Osteocyte (in vitro differentiated cells): ENCODE measurements around the gene FAM237A. TPM values are rescaled to one million over a fixed set of nuclear protein-coding genes. Genes with fewer than 3 reads are reported as not detected.

Source experiments
- DNase-seq: peaks from one replicate; pipeline ENCODE4 v3.0.0; 2021; ENCODE audit warnings: mixed read lengths; ENCODE audit not compliant: unreplicated experiment; ENCODE audit errors: extremely low spot score
- H3K27ac Mint-ChIP-seq: one replicate; pipeline ENCODE4 v1.8.0; 2021; ENCODE audit warnings: mild to moderate bottlenecking, mixed read lengths; ENCODE audit not compliant: unreplicated experiment
- H3K27me3 Mint-ChIP-seq: one replicate; pipeline ENCODE4 v1.8.0; 2021; ENCODE audit warnings: mixed read lengths; ENCODE audit not compliant: unreplicated experiment
- H3K36me3 Mint-ChIP-seq: one replicate; pipeline ENCODE4 v1.8.0; 2021; ENCODE audit warnings: mixed read lengths; ENCODE audit not compliant: unreplicated experiment
- H3K4me1 Mint-ChIP-seq: one replicate; pipeline ENCODE4 v1.8.0; 2021; ENCODE audit warnings: mixed read lengths; ENCODE audit not compliant: unreplicated experiment
- H3K4me3 Mint-ChIP-seq: one replicate; pipeline ENCODE4 v1.8.0; 2021; ENCODE audit warnings: mild to moderate bottlenecking, moderate library complexity, mixed read lengths; ENCODE audit not compliant: unreplicated experiment
- H3K9me3 Mint-ChIP-seq: one replicate; pipeline ENCODE4 v1.8.0; 2021; ENCODE audit warnings: mixed read lengths; ENCODE audit not compliant: unreplicated experiment
- total RNA-seq: library from RNA; stranded (reverse); gene quantifications from 2 replicates; pipeline ENCODE4 v1.2.1, GENCODE V29; 2021
- TF ChIP-seq, protein P1 (sequence below): fragments of 200-600 bp; sonication (generic); IDR thresholded peaks from 2 replicates; pipeline ENCODE4 v1.5.0; 2021; ENCODE audit warnings: antibody characterized with exemption, mild to moderate bottlenecking, moderate library complexity

The FAM237A gene
- total RNA-seq, 1 donor from 2014 or later: not detected

DNA sequence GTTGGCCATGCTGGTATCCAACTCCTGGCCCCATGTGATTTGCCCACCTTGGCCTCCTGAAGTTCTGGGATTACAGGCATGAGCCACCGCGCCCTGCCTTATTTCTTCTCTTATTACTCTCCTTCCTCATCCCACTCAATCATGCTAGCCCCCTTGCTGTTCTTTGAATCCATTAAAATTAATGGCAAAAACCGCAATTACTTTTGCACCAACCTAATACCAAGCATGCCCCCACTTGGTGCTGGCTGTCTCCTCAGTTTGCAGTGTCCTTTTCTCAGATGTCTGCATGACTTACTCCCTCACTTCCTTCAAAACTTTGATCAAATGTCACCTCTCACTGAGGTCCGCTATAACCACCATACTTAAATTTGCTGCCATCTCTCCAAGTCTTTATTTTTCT, 41.3 kb downstream of the FAM237A start:
- DNase-seq: no peak
- no peaks in the 10 kb centered on the region for H3K9me3 Mint-ChIP-seq
- TF ChIP-seq, protein P1, sequence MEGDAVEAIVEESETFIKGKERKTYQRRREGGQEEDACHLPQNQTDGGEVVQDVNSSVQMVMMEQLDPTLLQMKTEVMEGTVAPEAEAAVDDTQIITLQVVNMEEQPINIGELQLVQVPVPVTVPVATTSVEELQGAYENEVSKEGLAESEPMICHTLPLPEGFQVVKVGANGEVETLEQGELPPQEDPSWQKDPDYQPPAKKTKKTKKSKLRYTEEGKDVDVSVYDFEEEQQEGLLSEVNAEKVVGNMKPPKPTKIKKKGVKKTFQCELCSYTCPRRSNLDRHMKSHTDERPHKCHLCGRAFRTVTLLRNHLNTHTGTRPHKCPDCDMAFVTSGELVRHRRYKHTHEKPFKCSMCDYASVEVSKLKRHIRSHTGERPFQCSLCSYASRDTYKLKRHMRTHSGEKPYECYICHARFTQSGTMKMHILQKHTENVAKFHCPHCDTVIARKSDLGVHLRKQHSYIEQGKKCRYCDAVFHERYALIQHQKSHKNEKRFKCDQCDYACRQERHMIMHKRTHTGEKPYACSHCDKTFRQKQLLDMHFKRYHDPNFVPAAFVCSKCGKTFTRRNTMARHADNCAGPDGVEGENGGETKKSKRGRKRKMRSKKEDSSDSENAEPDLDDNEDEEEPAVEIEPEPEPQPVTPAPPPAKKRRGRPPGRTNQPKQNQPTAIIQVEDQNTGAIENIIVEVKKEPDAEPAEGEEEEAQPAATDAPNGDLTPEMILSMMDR: no peak
- H3K4me3 Mint-ChIP-seq: no peak overlapping the region
- H3K4me1 Mint-ChIP-seq: no peaks in the 10 kb centered on the region
- H3K27ac Mint-ChIP-seq: no peak overlapping the region
- H3K27me3 Mint-ChIP-seq: peaks cover 49% of the 10 kb centered on the region
- no peaks in the 10 kb centered on the region for H3K36me3 Mint-ChIP-seq

DNA sequence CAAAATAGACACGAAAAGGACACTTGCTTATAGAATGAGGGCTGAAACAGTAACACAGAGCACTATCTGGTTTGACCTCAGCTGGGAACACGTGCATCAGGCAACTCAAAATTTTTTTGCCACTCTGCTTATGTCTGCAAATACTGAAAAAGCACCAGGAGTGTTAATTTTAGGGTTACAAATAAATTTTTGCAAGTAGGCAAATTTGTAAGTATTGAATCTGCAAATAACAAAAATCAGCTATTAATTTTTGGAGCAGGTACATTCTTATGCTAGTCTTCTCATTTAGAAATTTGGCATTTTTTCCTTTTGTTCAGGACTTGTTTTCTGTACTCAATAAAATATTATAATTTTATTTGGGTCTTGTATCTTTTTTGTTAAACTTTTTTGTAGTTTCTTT, 46.2 kb downstream of the FAM237A start:
- Mint-ChIP-seq H3K9me3 (no peaks in the 10 kb centered on the region), H3K4me3 (no peak overlapping the region), H3K4me1 (no peaks in the 10 kb centered on the region), H3K27me3 (peaks cover 41% of the 10 kb centered on the region), H3K36me3 (no peaks in the 10 kb centered on the region), H3K27ac (no peak overlapping the region)
- TF ChIP-seq, protein P1: no peak
- DNase-seq: no peak

DNA sequence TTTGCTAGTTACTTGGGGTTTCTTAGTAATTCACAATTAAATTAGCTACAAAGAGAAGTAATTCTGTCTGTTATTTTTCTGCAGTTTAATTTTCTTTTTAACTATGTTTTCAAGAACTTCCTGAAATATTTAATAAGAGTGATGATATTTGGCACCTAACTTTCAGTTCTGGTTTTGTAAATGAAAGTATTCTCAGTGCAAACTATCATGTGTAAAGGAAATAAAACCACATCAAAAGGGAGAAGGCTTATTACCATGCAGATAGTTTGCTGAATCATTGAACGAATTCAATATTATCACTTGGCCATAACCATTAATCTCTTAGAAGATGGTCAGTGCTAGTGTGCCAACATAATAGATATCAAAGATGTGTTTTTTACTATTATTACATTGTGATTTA, 46.7 kb downstream of the FAM237A start:
- Mint-ChIP-seq H3K36me3 (no peaks in the 10 kb centered on the region), H3K4me1 (no peaks in the 10 kb centered on the region), H3K4me3 (no peak overlapping the region), H3K27me3 (peaks cover 42% of the 10 kb centered on the region), H3K9me3 (no peaks in the 10 kb centered on the region), H3K27ac (no peak overlapping the region)
- TF ChIP-seq, protein P1: no peak
- DNase-seq: no peak

DNA sequence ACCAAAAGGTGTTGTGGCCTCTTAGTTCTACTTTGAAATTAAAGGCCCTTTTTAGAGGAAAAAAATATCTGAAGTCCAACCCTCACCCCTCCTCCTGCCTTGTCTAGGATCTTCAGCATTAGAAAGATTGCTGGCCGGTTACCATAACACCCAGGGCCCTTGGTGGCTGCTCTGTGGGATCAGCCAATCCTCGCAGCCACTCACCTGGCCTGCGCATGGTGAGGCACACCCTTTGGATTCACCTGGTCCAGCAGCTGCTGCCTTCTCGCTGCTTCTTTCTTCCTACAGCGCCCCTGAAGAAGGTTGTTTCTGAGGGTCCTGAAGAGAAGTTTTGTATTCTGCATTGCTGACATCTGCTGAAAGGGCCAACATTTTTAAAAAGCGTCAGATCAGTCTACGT, 50.7 kb downstream of the FAM237A start:
- no peaks in the 10 kb centered on the region for H3K36me3 Mint-ChIP-seq
- H3K4me1 Mint-ChIP-seq: no peaks in the 10 kb centered on the region
- H3K4me3 Mint-ChIP-seq: no peak overlapping the region
- DNase-seq: no peak
- H3K27me3 Mint-ChIP-seq: peaks cover 43% of the 10 kb centered on the region
- H3K27ac Mint-ChIP-seq: no peak overlapping the region
- no peaks in the 10 kb centered on the region for H3K9me3 Mint-ChIP-seq
- TF ChIP-seq, protein P1: no peak

DNA sequence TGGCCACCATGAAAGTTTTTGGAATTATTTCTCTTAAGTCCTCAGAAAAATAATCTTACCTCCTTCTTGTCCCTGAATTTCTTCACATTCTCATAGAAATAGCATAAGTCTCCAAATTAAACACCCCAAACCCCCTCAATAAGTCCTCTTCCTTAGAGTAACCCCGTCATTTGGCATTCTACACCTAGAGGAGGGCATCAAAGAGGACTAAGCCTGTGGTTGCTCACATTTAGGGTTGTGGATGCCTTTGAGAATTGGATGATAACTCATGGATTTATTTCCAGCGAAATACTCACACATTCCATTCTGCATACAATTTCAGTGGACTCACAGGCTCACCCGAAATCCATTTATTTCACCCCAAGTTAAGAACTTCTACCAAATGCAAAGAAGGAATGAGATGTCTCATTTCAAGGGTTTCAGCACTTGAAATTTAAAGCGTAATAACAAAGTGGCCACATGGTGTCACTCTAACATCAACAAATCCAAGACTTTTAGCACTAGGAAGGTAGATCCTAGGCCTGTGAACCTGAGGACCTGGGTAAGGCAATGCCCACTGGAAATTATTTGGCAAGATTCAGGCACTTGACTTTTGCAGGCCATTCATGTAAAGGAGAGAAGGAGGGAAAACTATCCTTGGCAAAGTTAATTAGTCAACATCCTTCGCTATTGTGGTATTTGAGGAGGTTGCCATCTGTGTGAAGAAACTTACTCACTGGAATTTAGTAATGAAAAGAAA, 51.3 kb downstream of the FAM237A start:
- no peaks in the 10 kb centered on the region for H3K9me3 Mint-ChIP-seq
- TF ChIP-seq, protein P1: peak; percentile 72
- no peaks in the 10 kb centered on the region for H3K36me3 Mint-ChIP-seq
- no peak for DNase-seq
- no peak overlapping the region for H3K4me3 Mint-ChIP-seq
- peaks cover 42% of the 10 kb centered on the region for H3K27me3 Mint-ChIP-seq
- no peak overlapping the region for H3K27ac Mint-ChIP-seq
- no peaks in the 10 kb centered on the region for H3K4me1 Mint-ChIP-seq
